Measurements from ENCODE around the gene AUTS2.

DNA sequence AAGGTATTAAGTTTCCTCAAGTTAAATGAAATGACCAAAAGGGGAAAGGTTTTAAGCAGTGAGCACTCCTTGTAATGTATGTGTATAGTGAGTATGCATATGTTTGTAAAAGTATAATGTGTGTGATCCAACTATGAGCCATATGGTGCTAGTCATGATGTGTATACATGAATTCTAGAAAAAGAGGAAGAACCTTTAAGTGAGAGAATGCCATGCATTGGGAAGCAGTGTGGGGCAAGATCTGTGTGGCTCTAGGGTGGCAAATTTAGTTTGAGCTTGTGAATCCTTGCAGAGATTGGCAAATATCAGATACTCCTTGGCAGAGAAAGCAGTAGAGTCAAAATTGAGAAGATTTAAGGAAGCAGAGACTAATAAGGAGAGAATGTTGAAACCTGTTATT lies 435.0 kb downstream of the AUTS2 start:
- TF ChIP-seq, protein P1, sequence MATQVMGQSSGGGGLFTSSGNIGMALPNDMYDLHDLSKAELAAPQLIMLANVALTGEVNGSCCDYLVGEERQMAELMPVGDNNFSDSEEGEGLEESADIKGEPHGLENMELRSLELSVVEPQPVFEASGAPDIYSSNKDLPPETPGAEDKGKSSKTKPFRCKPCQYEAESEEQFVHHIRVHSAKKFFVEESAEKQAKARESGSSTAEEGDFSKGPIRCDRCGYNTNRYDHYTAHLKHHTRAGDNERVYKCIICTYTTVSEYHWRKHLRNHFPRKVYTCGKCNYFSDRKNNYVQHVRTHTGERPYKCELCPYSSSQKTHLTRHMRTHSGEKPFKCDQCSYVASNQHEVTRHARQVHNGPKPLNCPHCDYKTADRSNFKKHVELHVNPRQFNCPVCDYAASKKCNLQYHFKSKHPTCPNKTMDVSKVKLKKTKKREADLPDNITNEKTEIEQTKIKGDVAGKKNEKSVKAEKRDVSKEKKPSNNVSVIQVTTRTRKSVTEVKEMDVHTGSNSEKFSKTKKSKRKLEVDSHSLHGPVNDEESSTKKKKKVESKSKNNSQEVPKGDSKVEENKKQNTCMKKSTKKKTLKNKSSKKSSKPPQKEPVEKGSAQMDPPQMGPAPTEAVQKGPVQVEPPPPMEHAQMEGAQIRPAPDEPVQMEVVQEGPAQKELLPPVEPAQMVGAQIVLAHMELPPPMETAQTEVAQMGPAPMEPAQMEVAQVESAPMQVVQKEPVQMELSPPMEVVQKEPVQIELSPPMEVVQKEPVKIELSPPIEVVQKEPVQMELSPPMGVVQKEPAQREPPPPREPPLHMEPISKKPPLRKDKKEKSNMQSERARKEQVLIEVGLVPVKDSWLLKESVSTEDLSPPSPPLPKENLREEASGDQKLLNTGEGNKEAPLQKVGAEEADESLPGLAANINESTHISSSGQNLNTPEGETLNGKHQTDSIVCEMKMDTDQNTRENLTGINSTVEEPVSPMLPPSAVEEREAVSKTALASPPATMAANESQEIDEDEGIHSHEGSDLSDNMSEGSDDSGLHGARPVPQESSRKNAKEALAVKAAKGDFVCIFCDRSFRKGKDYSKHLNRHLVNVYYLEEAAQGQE (IDR thresholded peaks at IDR 0.05; ENCODE audit: borderline replicate concordance): no peak
- TF ChIP-seq CTCF (IDR thresholded peaks at IDR 0.05; ENCODE audit: poor library complexity, severe bottlenecking) (no peak), EP300 (conservative IDR thresholded peaks at IDR 0.05; ENCODE audit: poor library complexity, severe bottlenecking) (no peak), EZH2 (IDR thresholded peaks at IDR 0.05; ENCODE audit: borderline replicate concordance, insufficient read depth, low read length, poor library complexity, severe bottlenecking) (no peak), TAF1 (IDR thresholded peaks at IDR 0.05; ENCODE audit: low read depth) (no peak)
